IMR-90 (cell line): ENCODE data around the gene WDR37. TPM values are rescaled to one million over a fixed set of nuclear protein-coding genes. Genes with fewer than 3 reads are reported as not detected.

Experiments
- ATAC-seq: fragments of 200-7000 bp; cut with Tn5 transposase; 2 replicates; pipeline ENCODE4 v1.9.1; 2020; ENCODE audit warnings: low read depth, mild to moderate bottlenecking, moderate library complexity
- BruUV-seq: library from RNA; stranded (reverse); fragments of 400-500 nt; replicated peaks from 2 replicates; lab custom pipeline; 2021; lab: Mats Ljungman, UMichigan
- CTCF ChIA-PET: fragments of 300-600 bp; formaldehyde crosslinking; extraction: SDS; loops from one replicate; lab custom pipeline; 2021; ENCODE audit warnings: antibody characterized with exemption; lab: Yijun Ruan, JAX
- POLR2A ChIA-PET: fragments of 300-600 bp; sonication (Branson Sonifier 250); formaldehyde crosslinking; loops from one replicate; lab custom pipeline; 2022; ENCODE audit warnings: antibody characterized with exemption; ENCODE audit not compliant: unreplicated experiment; lab: Charles Lee
- DNase-seq: peaks from one replicate; pipeline ENCODE4 v3.0.0; 2013
- H2AFZ ChIP-seq: replicated peaks from 2 replicates; pipeline ENCODE3; 2013; ENCODE audit warnings: low read length, mild to moderate bottlenecking; ENCODE audit not compliant: poor library complexity
- H2AK5ac ChIP-seq: 2 replicates; pipeline ENCODE4 v1.6.1; 2013; ENCODE audit warnings: low read depth, low read length, inconsistent platforms
- H2AK9ac ChIP-seq: replicated peaks from 2 replicates; pipeline ENCODE3; 2013; ENCODE audit warnings: mild to moderate bottlenecking, low read depth, low read length, moderate library complexity; ENCODE audit not compliant: poor library complexity
- H2BK120ac ChIP-seq: 2 replicates; pipeline ENCODE4 v1.6.1; 2013; ENCODE audit warnings: low read depth, low read length, inconsistent platforms
- H2BK15ac ChIP-seq: 3 replicates; pipeline ENCODE4 v1.6.1; 2013; ENCODE audit warnings: low read depth, low read length, inconsistent platforms
- H2BK20ac ChIP-seq: 2 replicates; pipeline ENCODE4 v1.6.1; 2013; ENCODE audit warnings: low read depth, mild to moderate bottlenecking, inconsistent platforms, low read length, moderate library complexity
- H2BK5ac ChIP-seq: 2 replicates; pipeline ENCODE4 v1.6.1; 2013; ENCODE audit warnings: mild to moderate bottlenecking, low read depth, low read length, inconsistent platforms; ENCODE audit not compliant: poor library complexity, severe bottlenecking
- H3K14ac ChIP-seq: replicated peaks from 2 replicates; pipeline ENCODE4 v1.6.1; 2013; ENCODE audit warnings: low read depth, low read length, inconsistent platforms
- H3K18ac ChIP-seq: 2 replicates; pipeline ENCODE4 v1.6.1; 2013; ENCODE audit warnings: low read depth, low read length, control low read depth
- H3K23ac ChIP-seq: 2 replicates; pipeline ENCODE4 v1.6.1; 2013; ENCODE audit warnings: low read depth, low read length, inconsistent platforms
- H3K27ac ChIP-seq: 2 replicates; pipeline ENCODE4 v1.5.1; 2013; ENCODE audit warnings: mild to moderate bottlenecking, control low read depth, low read length; ENCODE audit not compliant: insufficient read depth
- H3K27me3 ChIP-seq: 2 replicates; pipeline ENCODE4 v1.6.1; 2013; ENCODE audit warnings: low read length; ENCODE audit not compliant: control insufficient read depth, insufficient read depth
- H3K36me3 ChIP-seq: 2 replicates; pipeline ENCODE4 v1.6.1; 2013; ENCODE audit warnings: low read length, mixed read lengths; ENCODE audit not compliant: control insufficient read depth, insufficient read depth
- H3K4ac ChIP-seq: 2 replicates; pipeline ENCODE4 v1.6.1; 2013; ENCODE audit warnings: low read depth, low read length, inconsistent platforms
- H3K4me1 ChIP-seq: 2 replicates; pipeline ENCODE4 v1.6.1; 2013; ENCODE audit warnings: low read length, mixed read lengths; ENCODE audit not compliant: control insufficient read depth, insufficient read depth
- H3K4me2 ChIP-seq: 2 replicates; pipeline ENCODE4 v1.6.1; 2013; ENCODE audit warnings: low read depth, mild to moderate bottlenecking, control low read depth, low read length, moderate library complexity
- H3K4me3 ChIP-seq: 2 replicates; pipeline ENCODE4 v1.5.1; 2013; ENCODE audit warnings: low read depth, mild to moderate bottlenecking, control low read depth, low read length, moderate library complexity; ENCODE audit not compliant: insufficient read depth
- H3K56ac ChIP-seq: 2 replicates; pipeline ENCODE4 v1.6.1; 2013; ENCODE audit warnings: low read length, inconsistent platforms; ENCODE audit not compliant: insufficient read depth; ENCODE audit errors: extremely low read depth
- H3K79me1 ChIP-seq, 2 experiments: 2 replicates each; pipeline ENCODE4 v1.6.1; 2013; ENCODE audit warnings: low read length in 2 of 2, inconsistent platforms in 1 of 2, low read depth in 1 of 2
- H3K9ac ChIP-seq: 2 replicates; pipeline ENCODE4 v1.6.1; 2013; ENCODE audit warnings: low read depth, low read length, control low read depth
- H3K9me1 ChIP-seq: 2 replicates; pipeline ENCODE4 v1.6.1; 2013; ENCODE audit warnings: low read length, inconsistent platforms; ENCODE audit not compliant: insufficient read depth
- H3K9me3 ChIP-seq: 2 replicates; pipeline ENCODE4 v1.6.1; 2013; ENCODE audit warnings: low read length; ENCODE audit not compliant: control insufficient read depth, insufficient read depth
- H4K20me1 ChIP-seq: 2 replicates; pipeline ENCODE4 v1.6.1; 2013; ENCODE audit warnings: low read length, inconsistent platforms; ENCODE audit not compliant: insufficient read depth
- H4K5ac ChIP-seq: 2 replicates; pipeline ENCODE4 v1.6.1; 2013; ENCODE audit warnings: mild to moderate bottlenecking, low read depth, low read length, control low read depth
- H4K8ac ChIP-seq, 2 experiments: 2 replicates each; pipeline ENCODE4 v1.6.1; 2013; ENCODE audit warnings: low read depth in 2 of 2, low read length in 2 of 2, control low read depth in 1 of 2, inconsistent platforms in 1 of 2
- H4K91ac ChIP-seq: 2 replicates; pipeline ENCODE4 v1.6.1; 2013; ENCODE audit warnings: low read depth, low read length, inconsistent platforms; ENCODE audit not compliant: insufficient read depth
- CEBPB ChIP-seq: IDR thresholded peaks from 2 replicates; pipeline ENCODE4 v1.6.1; 2012; ENCODE audit warnings: low read depth, low read length, improper control_type of control experiment
- CHD1 ChIP-seq: IDR thresholded peaks from 2 replicates; pipeline ENCODE4 v1.6.1; 2012; ENCODE audit warnings: low read depth, low read length, improper control_type of control experiment
- FOS ChIP-seq: fragments of 150-350 bp; IDR thresholded peaks from 2 replicates; pipeline ENCODE4 v1.6.1; 2016; ENCODE audit warnings: low read depth, low read length
- MAFK ChIP-seq: IDR thresholded peaks from 2 replicates; pipeline ENCODE4 v1.6.1; 2012; ENCODE audit warnings: low read depth, low read length, improper control_type of control experiment
- MAZ ChIP-seq: IDR thresholded peaks from 2 replicates; pipeline ENCODE4 v1.6.1; 2012; ENCODE audit warnings: low read depth, mild to moderate bottlenecking, low read length, improper control_type of control experiment, moderate library complexity, borderline replicate concordance
- MXI1 ChIP-seq: IDR thresholded peaks from 2 replicates; pipeline ENCODE4 v1.6.1; 2012; ENCODE audit warnings: low read depth, mild to moderate bottlenecking, low read length, moderate library complexity, borderline replicate concordance
- NFE2L2 ChIP-seq: fragments of 150-350 bp; IDR thresholded peaks from 2 replicates; pipeline ENCODE4 v1.6.1; 2016; ENCODE audit warnings: low read depth, mild to moderate bottlenecking, low read length
- RAD21 ChIP-seq: IDR thresholded peaks from 2 replicates; pipeline ENCODE4 v1.6.1; 2012; ENCODE audit warnings: low read length, improper control_type of control experiment
- RCOR1 ChIP-seq: IDR thresholded peaks from 2 replicates; pipeline ENCODE4 v1.6.1; 2012; ENCODE audit warnings: mild to moderate bottlenecking, low read length, improper control_type of control experiment; ENCODE audit not compliant: insufficient replicate concordance
- WGBS, 2 experiments: methylation state at CpG; one replicate each; pipeline versions ENCODE4 v1.1.5 to v1.1.7; 2013; ENCODE audit warnings: missing lambda C conversion rate in 2 of 2; ENCODE audit not compliant: insufficient read length in 1 of 2; ENCODE audit errors: extremely low coverage in 2 of 2; 5-methylcytosine and 5-hydroxymethylcytosine counted together
- dilution Hi-C: fragments of 300-500 bp; cut with HindIII; formaldehyde crosslinking; loops from one replicate; pipeline ENCODE4 v1.14.3; 2018; ENCODE audit warnings: low sequenced_read_pairs; ENCODE audit not compliant: unreplicated experiment
- in situ Hi-C: fragments of 300-500 bp; cut with MboI; formaldehyde crosslinking; loops from 3 replicates; pipeline ENCODE4 v1.14.3; 2019; ENCODE audit warnings: low sequenced_read_pairs, inconsistent platforms, mixed read lengths
- intact Hi-C: fragments of 100-400 bp; cut with micrococcal nuclease; formaldehyde crosslinking; loops from 2 replicates; pipeline ENCODE4 v1.10.0; 2022
- polyA plus RNA-seq, 3 experiments: library from polyadenylated mRNA; depleted of rRNA; stranded (reverse); fragments of >200 nt; gene quantifications; 2 replicates each; pipeline ENCODE4 v1.2.3, GENCODE V29; 2012; ENCODE audit warnings: low replicate concordance in 1 of 3
- total RNA-seq: library from RNA; depleted of rRNA; stranded (reverse); fragments of >200 nt; gene quantifications from 2 replicates; pipeline ENCODE4 v1.2.3, GENCODE V29; 2012
- TF ChIP-seq, protein P1 (sequence below): conservative IDR thresholded peaks from 2 replicates; pipeline ENCODE4 v1.5.1; 2012; ENCODE audit warnings: mild to moderate bottlenecking, low read depth, low read length, improper control_type of control experiment
- TF ChIP-seq, protein P2 (sequence below): fragments of 150-350 bp; IDR thresholded peaks from 2 replicates; pipeline ENCODE4 v1.6.1; 2016; ENCODE audit warnings: low read depth, mild to moderate bottlenecking, low read length, moderate library complexity, borderline replicate concordance
- TF ChIP-seq, protein P3 (sequence below): fragments of 150-350 bp; IDR thresholded peaks from 2 replicates; pipeline ENCODE4 v1.6.1; 2017; ENCODE audit warnings: mild to moderate bottlenecking, antibody characterized with exemption, low read length, low read depth

WDR37 gene
- total and polyA plus RNA-seq, 2 of the 4 experiments (the other 2 are of a cell fraction): 12.7 to 14.5 TPM

DNA sequence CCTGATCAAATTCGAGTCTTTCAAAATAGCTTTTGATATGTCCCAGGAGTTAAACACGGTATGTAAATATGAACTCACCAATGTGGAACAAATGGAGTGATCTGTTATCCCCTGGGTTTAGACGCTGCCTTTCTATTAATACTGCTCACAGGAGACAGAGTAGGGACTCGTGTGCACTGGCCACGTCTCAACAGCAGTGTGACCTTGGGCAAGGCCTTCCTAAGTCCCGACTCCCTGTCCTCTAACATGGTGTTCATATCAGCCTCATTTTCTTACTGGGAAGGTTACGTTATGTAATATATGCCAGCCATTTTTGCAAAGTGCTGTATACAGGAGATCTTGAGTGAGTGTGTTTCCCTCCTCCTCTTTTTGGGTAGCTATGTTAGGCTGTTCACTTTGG lies 1.8 kb downstream of the WDR37 start:
- Histone ChIP-seq H3K9me1 (peaks cover 14% of the 10 kb centered on the region), H3K36me3 (peaks cover 4% of the 10 kb centered on the region; the same call in 1 of the 2 replicates), H4K20me1 (peaks cover 27% of the 10 kb centered on the region), H2BK20ac (no peak overlapping the region), H3K4me3 (no peak overlapping the region), H2BK5ac (no peak overlapping the region), H2AK9ac (no peak overlapping the region), H3K23ac (0 out of 2 replicates have a peak overlapping the region, but pooled peaks have one; percentile 5), H2AK5ac (no peak overlapping the region), H3K56ac (no peak overlapping the region), H3K4me2 (peak overlapping the region; percentile 16; the same call in 1 of the 2 replicates), H3K9ac (no peak overlapping the region), H4K5ac (no peak overlapping the region), H4K8ac (no peak overlapping the region), H2AFZ (no peak overlapping the region), H2BK120ac (no peak overlapping the region), H3K27me3 (no peaks in the 10 kb centered on the region), H3K18ac (no peak overlapping the region), H3K4me1 (peaks cover 2% of the 10 kb centered on the region), H3K14ac (no peak overlapping the region), H3K79me1 (peaks cover 34 to 58% of the 10 kb centered on the region in 2 experiments), H4K91ac (no peak overlapping the region), H3K4ac (no peak overlapping the region), H3K27ac (no peak overlapping the region), H3K9me3 (no peaks in the 10 kb centered on the region), H2BK15ac (no peak overlapping the region)
- whole genome bisulfite sequencing, 2 experiments: 100% methylated on average over 2 of the region's 7 CpGs; no CpG with 5 or more reads in 1 of the 2 experiments
- POLR2A ChIA-PET: no interaction called here
- TF ChIP-seq CHD1 (no peak), MAFK (no peak), CEBPB (no peak), NFE2L2 (no peak), RCOR1 (no peak), MAZ (no peak), RAD21 (no peak), MXI1 (no peak), FOS (no peak)
- TF ChIP-seq, protein P1, sequence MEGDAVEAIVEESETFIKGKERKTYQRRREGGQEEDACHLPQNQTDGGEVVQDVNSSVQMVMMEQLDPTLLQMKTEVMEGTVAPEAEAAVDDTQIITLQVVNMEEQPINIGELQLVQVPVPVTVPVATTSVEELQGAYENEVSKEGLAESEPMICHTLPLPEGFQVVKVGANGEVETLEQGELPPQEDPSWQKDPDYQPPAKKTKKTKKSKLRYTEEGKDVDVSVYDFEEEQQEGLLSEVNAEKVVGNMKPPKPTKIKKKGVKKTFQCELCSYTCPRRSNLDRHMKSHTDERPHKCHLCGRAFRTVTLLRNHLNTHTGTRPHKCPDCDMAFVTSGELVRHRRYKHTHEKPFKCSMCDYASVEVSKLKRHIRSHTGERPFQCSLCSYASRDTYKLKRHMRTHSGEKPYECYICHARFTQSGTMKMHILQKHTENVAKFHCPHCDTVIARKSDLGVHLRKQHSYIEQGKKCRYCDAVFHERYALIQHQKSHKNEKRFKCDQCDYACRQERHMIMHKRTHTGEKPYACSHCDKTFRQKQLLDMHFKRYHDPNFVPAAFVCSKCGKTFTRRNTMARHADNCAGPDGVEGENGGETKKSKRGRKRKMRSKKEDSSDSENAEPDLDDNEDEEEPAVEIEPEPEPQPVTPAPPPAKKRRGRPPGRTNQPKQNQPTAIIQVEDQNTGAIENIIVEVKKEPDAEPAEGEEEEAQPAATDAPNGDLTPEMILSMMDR: no peak
- TF ChIP-seq, protein P2, sequence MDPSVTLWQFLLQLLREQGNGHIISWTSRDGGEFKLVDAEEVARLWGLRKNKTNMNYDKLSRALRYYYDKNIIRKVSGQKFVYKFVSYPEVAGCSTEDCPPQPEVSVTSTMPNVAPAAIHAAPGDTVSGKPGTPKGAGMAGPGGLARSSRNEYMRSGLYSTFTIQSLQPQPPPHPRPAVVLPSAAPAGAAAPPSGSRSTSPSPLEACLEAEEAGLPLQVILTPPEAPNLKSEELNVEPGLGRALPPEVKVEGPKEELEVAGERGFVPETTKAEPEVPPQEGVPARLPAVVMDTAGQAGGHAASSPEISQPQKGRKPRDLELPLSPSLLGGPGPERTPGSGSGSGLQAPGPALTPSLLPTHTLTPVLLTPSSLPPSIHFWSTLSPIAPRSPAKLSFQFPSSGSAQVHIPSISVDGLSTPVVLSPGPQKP: no peak
- TF ChIP-seq, protein P3, sequence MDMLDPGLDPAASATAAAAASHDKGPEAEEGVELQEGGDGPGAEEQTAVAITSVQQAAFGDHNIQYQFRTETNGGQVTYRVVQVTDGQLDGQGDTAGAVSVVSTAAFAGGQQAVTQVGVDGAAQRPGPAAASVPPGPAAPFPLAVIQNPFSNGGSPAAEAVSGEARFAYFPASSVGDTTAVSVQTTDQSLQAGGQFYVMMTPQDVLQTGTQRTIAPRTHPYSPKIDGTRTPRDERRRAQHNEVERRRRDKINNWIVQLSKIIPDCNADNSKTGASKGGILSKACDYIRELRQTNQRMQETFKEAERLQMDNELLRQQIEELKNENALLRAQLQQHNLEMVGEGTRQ: no peak
- dilution Hi-C loops: no loop called here
- no peak for ATAC-seq
- CTCF ChIA-PET: no interaction called here
- intact Hi-C loops: no loop called here
- no TSS peak for BruUV-seq
- DNase-seq: no peak
- in situ Hi-C loops: no loop called here
